Measurements from ENCODE around the gene SEC61B. TPM values are rescaled to one million over a fixed set of nuclear protein-coding genes. Genes with fewer than 3 reads are reported as not detected.

The SEC61B gene
- total RNA-seq, 2 donors from 2014 or later: 126 to 166 TPM

GRCh38 chr9:99178912-99179872 is 42.9 kb upstream of the SEC61B start:
- Histone ChIP-seq H3K9me3 (no peaks in the 10 kb centered on the region), H3K4me1 (no peaks in the 10 kb centered on the region), H3K27me3 (no peaks in the 10 kb centered on the region), H3K9ac (ENCODE audit: low read depth in 2 of 2, low read length in 2 of 2) (no peak overlapping the region), H3K4me3 (no peak overlapping the region), H3K36me3 (no peaks in the 10 kb centered on the region), H3K27ac (no peak overlapping the region)
- DNase-seq: no peak
- no peak for TF ChIP-seq CTCF (IDR thresholded peaks at IDR 0.05)
- intact Hi-C loops (cut with DNase I): loop anchor here (10.0 kb wide), 1 partner anchor 186 kb away; no protein-coding TSS in a partner anchor

- TF ChIP-seq CTCF (IDR thresholded peaks at IDR 0.05): no peak
- Histone ChIP-seq H3K4me3 (no peak overlapping the region), H3K27ac (no peak overlapping the region), H3K27me3 (no peaks in the 10 kb centered on the region), H3K36me3 (no peaks in the 10 kb centered on the region), H3K4me1 (peaks cover 4% of the 10 kb centered on the region), H3K9ac (ENCODE audit: low read depth in 2 of 2, low read length in 2 of 2) (no peak overlapping the region), H3K9me3 (no peaks in the 10 kb centered on the region)
- intact Hi-C loops (cut with DNase I): loop anchor here (10.0 kb wide), 1 partner anchor 1415 kb away; no protein-coding TSS in a partner anchor
- DNase-seq: no peak
These were observed 41.9 kb upstream of the SEC61B start for GRCh38 chr9:99180199-99180598.

GRCh38 chr9:99180662-99181061 is 41.4 kb upstream of the SEC61B start:
- Histone ChIP-seq H3K36me3 (no peaks in the 10 kb centered on the region), H3K4me1 (peaks cover 4% of the 10 kb centered on the region), H3K9ac (ENCODE audit: low read depth in 2 of 2, low read length in 2 of 2) (no peak overlapping the region), H3K27ac (no peak overlapping the region), H3K27me3 (no peaks in the 10 kb centered on the region), H3K9me3 (no peaks in the 10 kb centered on the region), H3K4me3 (no peak overlapping the region)
- DNase-seq: no peak
- intact Hi-C loops (cut with DNase I): loop anchor here (10.0 kb wide), 1 partner anchor 1414 kb away; no protein-coding TSS in a partner anchor
- no peak for TF ChIP-seq CTCF (IDR thresholded peaks at IDR 0.05)

- no peak overlapping the region for H3K4me3 ChIP-seq
- TF ChIP-seq CTCF (IDR thresholded peaks at IDR 0.05): no peak
- H3K27me3 ChIP-seq: no peaks in the 10 kb centered on the region
- no peak overlapping the region for H3K9ac ChIP-seq (ENCODE audit: low read depth in 2 of 2, low read length in 2 of 2)
- no peak for DNase-seq
- H3K36me3 ChIP-seq: no peaks in the 10 kb centered on the region
- H3K4me1 ChIP-seq: peaks cover 4% of the 10 kb centered on the region
- H3K27ac ChIP-seq: no peak overlapping the region
- intact Hi-C loops (cut with DNase I): loop anchor here (10.0 kb wide), 1 partner anchor 1414 kb away; no protein-coding TSS in a partner anchor
- H3K9me3 ChIP-seq: no peaks in the 10 kb centered on the region
These were observed 40.9 kb upstream of the SEC61B start for GRCh38 chr9:99181206-99181605.

GRCh38 chr9:99181621-99182020 is 40.5 kb upstream of the SEC61B start:
- no peak overlapping the region for H3K9ac ChIP-seq (ENCODE audit: low read depth in 2 of 2, low read length in 2 of 2)
- peaks cover 4% of the 10 kb centered on the region for H3K4me1 ChIP-seq
- H3K4me3 ChIP-seq: no peak overlapping the region
- H3K27ac ChIP-seq: no peak overlapping the region
- no peaks in the 10 kb centered on the region for H3K36me3 ChIP-seq
- no peaks in the 10 kb centered on the region for H3K27me3 ChIP-seq
- intact Hi-C loops (cut with DNase I): loop anchor here (10.0 kb wide), 1 partner anchor 1413 kb away; no protein-coding TSS in a partner anchor
- no peaks in the 10 kb centered on the region for H3K9me3 ChIP-seq
- no peak for DNase-seq
- no peak for TF ChIP-seq CTCF (IDR thresholded peaks at IDR 0.05)

Measured in colonic mucosa (tissue), 4 donors.